GM21528 (cell line): ENCODE measurements around the gene SERINC2.
"Not testable (repeated sequence)": the region's sequence is repeated elsewhere in the genome, so short reads cannot be mapped to it uniquely, and the experiment has no call there.

Experiments
- ATAC-seq: cut with Tn5 transposase; IDR thresholded peaks from one replicate; pipeline ENCODE4 v1.9.1; 2021; ENCODE audit warnings: mild to moderate bottlenecking, moderate library complexity; ENCODE audit not compliant: unreplicated experiment, low FRiP score

Gene SERINC2

DNA sequence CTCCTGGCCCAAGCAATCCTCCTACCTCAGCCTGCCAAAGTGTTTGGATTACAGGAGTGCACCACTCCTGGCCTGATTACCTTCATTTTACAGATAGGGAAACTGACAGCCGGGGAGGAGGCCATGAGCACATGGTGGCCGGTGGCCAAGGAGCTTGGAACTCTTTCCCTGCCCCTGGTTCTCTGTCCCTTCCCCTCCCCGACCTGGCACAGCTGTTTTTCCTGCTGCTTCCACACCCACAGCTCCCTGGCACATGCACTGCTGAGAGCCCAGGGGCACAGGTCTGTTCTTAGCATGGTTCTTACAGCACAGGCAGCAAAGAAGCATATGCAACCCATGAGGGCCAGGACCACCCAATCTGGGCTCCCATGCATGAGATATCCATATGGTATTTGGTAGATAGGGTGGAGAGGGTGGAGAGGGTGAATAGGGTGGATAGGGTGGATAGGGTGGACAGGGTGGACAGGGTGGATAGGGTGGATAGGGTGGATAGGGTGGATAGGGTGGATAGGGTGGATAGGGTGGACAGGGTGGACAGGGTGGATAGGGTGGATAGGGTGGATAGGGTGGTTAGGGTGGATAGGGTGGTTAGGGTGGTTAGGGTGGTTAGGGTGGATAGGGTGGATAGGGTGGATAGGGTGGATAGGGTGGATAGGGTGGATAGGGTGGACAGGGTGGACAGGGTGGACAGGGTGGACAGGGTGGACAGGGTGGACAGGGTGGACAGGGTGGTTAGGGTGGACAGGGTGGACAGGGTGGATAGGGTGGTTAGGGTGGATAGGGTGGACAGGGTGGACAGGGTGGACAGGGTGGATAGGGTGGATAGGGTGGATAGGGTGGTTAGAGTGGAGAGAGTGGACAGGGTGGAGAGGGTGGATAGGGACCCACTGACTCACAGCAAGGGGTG, 18.6 kb downstream of the SERINC2 start:
- not testable (repeated sequence) for ATAC-seq

DNA sequence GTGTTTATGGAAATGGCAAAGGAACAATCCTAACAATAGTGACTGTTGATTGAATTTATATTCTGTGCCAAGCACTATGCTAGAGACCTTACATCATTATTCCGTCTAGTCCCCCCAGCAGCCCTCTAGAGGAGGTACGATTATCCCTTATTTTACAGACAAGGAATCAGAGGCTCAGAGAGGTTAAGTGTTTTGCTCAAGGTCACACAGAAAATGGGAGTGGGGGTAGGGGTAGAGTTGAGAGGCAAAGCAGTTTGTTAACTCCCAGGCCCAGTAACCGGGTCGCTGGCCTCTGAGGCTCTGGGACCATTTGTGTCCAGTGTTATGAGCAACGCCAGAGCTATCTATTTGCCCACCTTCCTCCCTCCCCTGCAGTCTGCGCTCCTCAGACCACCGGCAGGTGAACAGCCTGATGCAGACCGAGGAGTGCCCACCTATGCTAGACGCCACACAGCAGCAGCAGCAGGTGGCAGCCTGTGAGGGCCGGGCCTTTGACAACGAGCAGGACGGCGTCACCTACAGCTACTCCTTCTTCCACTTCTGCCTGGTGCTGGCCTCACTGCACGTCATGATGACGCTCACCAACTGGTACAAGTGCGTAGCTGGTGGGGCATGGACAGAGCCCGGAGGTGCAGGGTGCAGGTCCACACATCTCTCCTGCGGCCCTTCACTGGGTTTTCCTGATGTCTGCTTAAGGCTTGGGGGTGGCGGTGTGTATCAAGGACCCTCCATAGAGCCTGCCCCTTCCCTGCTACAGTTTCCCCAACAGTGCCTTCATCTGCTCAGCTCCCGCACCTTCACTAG, 19.8 kb downstream of the SERINC2 start:
- no peak for ATAC-seq

DNA sequence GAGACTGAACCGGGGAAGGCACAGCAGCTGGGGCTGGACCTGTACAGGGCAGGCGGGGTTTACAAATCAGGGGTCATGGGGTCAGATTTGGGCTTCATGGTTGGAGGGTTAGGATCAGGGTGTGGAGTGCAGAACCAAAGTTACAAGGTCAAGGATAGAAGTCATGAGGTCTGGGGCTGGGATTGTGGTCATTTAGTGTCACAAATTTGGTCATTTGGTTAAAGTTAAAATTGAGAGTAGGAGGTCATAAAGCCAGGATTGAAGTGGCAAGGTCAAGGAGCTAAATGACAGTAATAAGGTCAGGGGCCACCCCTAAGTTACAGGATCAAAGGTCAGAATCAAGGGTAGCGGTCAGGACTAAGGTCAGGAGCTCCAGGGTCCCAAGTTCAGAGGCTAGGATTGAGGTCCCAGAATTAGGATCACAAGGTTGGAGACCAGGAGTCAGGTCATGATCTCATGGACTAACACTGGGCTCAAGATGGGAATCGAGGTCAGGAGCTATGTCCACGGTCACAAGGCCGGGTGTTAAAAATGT, 20.4 kb downstream of the SERINC2 start:
- ATAC-seq: no peak

GRCh38 chr1:31434101-31434871, 21.3 kb downstream of the SERINC2 start:
- ATAC-seq: no peak

DNA sequence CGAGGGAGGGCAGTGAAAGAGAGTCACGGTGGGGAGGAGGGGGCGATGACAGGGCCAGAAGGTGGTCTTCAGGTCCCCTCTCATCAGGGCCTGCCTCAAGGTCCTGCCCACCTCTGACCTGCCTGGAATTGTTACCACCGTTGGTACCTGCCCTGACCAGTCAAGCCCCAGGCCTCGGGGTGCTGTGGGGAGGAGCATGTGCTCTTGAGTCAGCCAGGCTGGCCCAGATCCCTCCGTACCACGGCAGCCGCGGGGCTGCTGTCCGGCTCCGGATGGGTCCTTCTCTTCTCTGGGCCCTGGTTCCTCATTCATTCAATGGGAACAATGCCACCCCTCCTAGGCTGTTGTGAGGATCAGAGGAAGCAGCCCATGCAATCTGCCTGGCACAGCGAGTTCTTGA, 22.0 kb downstream of the SERINC2 start:
- ATAC-seq: no peak

DNA sequence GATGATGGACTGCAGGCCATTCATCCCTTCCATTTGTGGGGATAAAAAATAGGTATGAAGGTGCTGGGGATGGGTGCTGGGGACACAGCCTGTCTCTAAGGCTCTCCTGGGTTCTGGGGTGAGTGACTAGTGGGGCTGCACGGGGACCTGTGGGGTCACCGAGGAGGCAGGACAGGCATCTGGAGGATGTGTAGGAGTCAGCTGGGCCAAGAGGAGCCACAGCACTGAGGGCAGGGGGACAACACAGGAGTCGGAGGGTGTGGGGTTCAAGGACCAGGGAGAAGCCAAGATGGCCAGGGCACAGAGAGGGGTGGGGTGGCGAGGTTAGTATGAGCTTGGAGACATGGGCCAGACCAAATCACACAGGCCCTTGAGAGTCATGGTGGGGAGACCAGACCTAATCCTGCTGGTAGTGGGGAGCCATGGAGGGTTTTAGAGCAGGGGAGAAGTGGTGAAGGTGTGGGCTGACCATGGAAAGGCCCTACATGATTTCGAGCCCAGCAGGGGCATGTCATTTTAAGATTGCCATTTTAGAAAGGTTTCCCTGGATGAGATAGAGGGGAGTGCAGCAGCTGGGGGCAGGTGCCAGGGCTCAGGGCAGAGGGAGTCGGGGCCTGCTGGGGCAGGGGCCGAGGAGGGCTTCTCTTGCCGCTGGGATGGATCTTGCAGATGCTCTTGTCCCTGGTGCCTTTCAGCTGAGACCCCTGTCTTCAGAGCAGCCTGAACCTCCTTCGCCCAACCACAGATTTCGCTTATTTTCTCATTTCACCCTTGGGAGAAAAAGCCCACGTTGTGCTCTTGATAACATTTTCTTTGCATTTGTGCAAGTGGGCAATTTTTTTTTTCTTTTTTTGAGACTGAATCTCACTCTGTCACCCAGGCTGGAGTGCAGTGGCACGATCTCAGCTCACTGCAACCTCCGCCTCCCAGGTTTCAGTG, 22.7 kb downstream of the SERINC2 start:
- no peak for ATAC-seq

DNA sequence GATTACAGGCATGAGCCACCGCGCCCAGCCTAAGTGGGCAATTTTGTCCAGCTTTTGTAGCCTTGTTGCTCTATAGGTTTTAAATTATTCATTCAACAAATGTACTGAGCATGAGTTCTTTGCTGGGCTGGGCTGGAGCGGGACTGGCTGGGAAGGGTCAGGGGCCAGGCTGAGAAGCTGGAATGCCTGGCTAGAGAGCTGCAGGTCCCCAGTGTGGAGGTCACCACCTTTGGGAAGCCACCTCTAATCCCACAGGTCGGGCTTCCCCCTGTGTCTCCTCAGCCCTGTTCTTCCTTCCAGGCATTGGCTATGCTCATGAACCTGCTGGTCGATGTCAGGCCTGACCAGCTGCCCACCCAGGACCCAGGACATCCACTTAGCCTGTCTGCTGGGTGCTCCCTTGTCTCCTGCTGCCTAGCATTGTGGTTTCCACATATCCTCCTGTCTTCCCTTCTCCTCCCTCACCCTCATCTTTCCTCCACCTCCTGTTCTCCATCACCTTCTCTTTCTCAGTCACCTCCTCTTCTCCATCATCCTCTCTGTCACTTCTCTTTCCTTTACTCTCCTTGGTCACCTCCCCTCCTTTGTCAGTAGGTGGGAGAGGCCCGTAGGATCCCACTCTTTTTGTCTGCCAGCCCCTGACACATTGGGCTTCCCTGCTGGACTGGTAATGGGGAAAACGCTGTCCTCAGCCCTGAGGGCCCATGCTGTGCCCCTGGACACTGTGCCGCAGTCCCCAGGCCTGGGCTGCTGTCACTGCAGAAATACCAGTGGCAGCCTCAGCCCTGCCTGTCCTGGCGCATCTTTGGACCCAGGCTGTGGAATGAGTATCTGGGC, 23.8 kb downstream of the SERINC2 start:
- no peak for ATAC-seq

DNA sequence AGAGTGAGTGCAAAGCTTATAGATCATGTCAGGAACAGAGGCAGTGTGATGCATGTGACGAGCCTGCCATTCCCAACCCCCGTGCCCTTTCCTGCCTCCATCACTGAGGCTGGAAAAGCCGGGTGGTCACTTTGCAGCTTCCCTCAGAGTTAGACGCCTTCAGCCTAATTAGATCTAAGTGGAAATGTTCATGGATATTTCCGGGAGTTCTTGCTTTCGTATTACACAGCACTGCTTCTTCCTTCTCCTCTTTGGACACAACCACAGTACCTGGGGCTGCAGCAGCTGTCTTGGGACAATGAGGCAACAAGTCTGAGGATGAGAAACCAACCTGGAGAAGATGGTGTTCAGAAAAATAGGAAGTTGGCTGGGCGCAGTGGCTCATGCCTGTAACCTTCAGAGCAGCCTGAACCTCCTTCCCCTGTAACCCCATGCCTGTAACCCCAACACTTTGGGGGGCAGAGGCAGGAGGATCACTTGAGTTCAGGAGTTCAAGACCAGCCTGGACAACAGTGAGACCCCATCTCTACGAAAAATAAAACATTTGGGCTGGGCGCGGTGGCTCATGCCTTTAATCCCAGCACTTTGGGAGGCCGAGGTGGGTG, 24.5 kb downstream of the SERINC2 start:
- ATAC-seq: no peak

DNA sequence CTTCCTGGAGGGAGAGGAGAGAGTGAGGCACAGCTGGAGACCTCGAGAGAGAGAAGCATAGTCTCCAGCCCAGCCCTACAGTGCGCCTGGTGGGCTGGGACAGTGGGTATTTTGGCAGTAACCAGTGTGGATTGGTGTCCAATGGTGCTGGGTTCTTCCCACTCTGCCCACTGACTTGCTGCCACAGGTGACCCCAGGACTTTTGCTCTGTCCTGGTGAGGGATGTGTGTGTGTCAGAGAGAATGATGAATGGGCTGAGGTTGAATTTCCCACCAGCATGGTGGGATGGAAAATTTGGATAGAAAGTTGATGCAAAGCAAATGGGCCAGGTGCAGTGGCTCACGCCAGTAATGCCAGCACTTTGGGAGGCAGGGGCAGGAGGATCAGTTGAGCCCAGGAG, 26.3 kb downstream of the SERINC2 start:
- no peak for ATAC-seq

- ATAC-seq: no peak
Measured at GRCh38 chr1:31441073-31441472, 28.1 kb downstream of the SERINC2 start.

- ATAC-seq: no peak
Measured at GRCh38 chr1:31441558-31441957, 28.5 kb downstream of the SERINC2 start.

- no peak for ATAC-seq
Measured at GRCh38 chr1:31441970-31442647, 29.1 kb downstream of the SERINC2 start.

GRCh38 chr1:31442648-31442994, 29.6 kb downstream of the SERINC2 start:
- no peak for ATAC-seq

DNA sequence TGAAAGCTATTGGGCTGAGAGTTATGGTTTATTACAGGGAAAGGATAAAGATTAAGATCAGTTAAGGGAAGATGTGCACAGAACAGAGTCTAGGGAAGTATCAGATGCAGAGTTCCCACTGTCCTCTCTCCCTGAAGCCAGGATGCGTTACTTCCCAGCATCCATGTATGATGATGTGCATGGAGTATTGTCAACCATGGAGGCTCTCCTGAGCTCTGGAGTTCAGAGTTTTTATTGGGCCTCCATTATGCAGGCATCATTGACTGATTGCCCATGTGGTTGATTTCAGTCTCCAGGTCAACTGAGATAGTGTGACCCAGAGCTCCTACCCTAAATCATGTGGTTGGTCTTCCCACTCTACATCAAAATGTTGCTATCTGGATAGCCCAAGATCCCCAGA, 30.7 kb downstream of the SERINC2 start:
- ATAC-seq: no peak

DNA sequence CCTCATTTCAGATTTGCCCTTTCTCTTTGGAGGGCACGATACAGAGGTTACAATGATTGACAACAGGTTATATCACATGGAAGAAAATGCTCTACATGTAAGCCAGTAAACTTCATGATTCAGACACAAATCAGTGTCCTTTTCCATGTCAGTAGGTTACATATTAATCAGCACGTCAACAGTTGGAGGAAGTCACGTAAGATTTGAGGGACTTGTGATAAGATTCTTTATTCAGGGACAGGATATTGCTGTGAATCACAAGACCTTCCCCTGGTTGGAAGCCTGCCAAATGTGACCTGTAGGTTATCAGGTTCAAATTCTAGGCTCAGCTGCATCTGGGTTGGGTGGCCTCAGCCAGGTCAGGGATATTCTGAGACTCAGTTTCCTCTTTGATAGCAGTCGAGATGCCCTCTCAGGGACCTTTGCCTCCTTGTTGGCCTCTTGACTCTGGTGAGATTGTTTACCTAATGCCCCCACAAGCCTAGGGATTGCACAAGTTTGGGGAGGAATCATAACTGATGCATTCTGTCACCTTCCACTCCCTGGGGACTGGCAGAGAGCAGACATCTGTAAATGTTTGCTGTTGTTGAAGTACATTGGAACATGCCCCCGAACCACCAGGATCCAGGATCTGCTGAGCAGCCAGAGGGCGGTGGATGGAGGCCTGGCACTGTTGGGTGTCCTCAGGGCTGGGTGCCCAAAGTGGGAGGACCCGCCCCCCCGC, 31.9 kb downstream of the SERINC2 start:
- ATAC-seq: no peak

GRCh38 chr1:31445951-31446350, 32.9 kb downstream of the SERINC2 start:
- ATAC-seq: no peak

- no peak for ATAC-seq
Measured at GRCh38 chr1:31447210-31447609, 34.2 kb downstream of the SERINC2 start.
